Stomach (tissue), 4 donors: ENCODE data around the gene GJA1.

Experiments
- CTCF ChIP-seq, 7 experiments: fragments of 450-650 bp in 4 of 7; fragments of 200-600 bp in 3 of 7; sonication (generic) in 3 of 7; IDR thresholded peaks; one replicate each; pipeline ENCODE4 v1.5.1; 2016 to 2019; ENCODE audit warnings: antibody characterized with exemption in 7 of 7, control low read depth in 2 of 7, mild to moderate bottlenecking in 1 of 7
- POLR2A ChIP-seq, 4 donors: fragments of 450-650 bp; IDR thresholded peaks; one replicate each; pipeline ENCODE4 v1.6.1; 2016; ENCODE audit warnings: antibody characterized with exemption in 4 of 4, control low read depth in 2 of 4, mild to moderate bottlenecking in 1 of 4, moderate library complexity in 1 of 4

DNA sequence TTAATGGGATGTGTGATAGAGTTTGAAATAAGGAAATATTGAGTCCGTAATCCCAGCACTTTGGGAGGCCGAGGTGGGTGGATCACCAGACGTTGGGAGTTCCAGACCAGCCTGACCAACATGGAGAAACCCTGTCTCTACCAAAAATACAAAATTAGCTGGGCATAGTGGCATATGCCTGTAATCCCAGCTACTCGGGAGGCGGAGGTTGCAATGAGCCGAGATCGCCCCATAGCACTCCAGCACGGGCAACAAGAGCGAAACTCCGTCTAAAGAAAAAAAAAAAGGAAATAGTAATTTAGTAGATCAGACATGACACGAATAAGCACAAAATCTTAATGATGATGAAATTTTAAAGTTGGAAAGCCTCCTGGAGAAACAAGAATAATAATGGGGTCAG is 14.8 kb downstream of the GJA1 start:
- TF ChIP-seq POLR2A (IDR thresholded peaks at IDR 0.05) (no peak), CTCF (IDR thresholded peaks at IDR 0.05) (no peak)
